Osteoblast (primary cell): Measurements from ENCODE around the gene ERI2. TPM values are rescaled to one million over a fixed set of nuclear protein-coding genes. Genes with fewer than 3 reads are reported as not detected.

Experiments used
- DNase-seq: peaks from one replicate; pipeline ENCODE4 v3.0.0; 2011; ENCODE audit warnings: low spot score, mixed read lengths; ENCODE audit not compliant: insufficient read length; ENCODE audit errors: missing footprints
- H2AFZ ChIP-seq: 2 replicates; pipeline ENCODE4 v1.6.0; 2011; ENCODE audit warnings: mild to moderate bottlenecking, low read length
- H3K27ac ChIP-seq: 2 replicates; pipeline ENCODE4 v1.5.1; 2011; ENCODE audit warnings: mild to moderate bottlenecking, low read depth, low read length, moderate library complexity
- H3K27me3 ChIP-seq: 2 replicates; pipeline ENCODE4 v1.6.0; 2012; ENCODE audit warnings: mild to moderate bottlenecking, control low read depth, inconsistent platforms, low read length, moderate library complexity; ENCODE audit not compliant: insufficient read depth
- H3K36me3 ChIP-seq: 2 replicates; pipeline ENCODE4 v1.5.1; 2011; ENCODE audit warnings: mild to moderate bottlenecking, low read length, control low read depth, moderate library complexity; ENCODE audit not compliant: insufficient read depth
- H3K4me1 ChIP-seq: 2 replicates; pipeline ENCODE4 v1.5.1; 2011; ENCODE audit warnings: mild to moderate bottlenecking, low read length, control low read depth, moderate library complexity; ENCODE audit not compliant: insufficient read depth
- H3K4me2 ChIP-seq: 2 replicates; pipeline ENCODE4 v1.6.0; 2011; ENCODE audit warnings: mild to moderate bottlenecking, low read length; ENCODE audit not compliant: insufficient read depth
- H3K4me3 ChIP-seq: fragments of 200-600 bp; sonication (generic); 3 replicates; pipeline ENCODE4 v1.5.1; 2012; ENCODE audit warnings: mild to moderate bottlenecking, low read length, inconsistent platforms; ENCODE audit not compliant: insufficient read depth
- H3K79me2 ChIP-seq: 2 replicates; pipeline ENCODE4 v1.6.0; 2012; ENCODE audit warnings: mild to moderate bottlenecking, low read length, control low read depth, inconsistent platforms; ENCODE audit not compliant: insufficient read depth
- H3K9me3 ChIP-seq: 2 replicates; pipeline ENCODE4 v1.5.1; 2011; ENCODE audit warnings: low read depth, low read length, control low read depth
- H4K20me1 ChIP-seq: 2 replicates; pipeline ENCODE4 v1.6.0; 2012; ENCODE audit warnings: mild to moderate bottlenecking, low read length, control low read depth; ENCODE audit not compliant: insufficient read depth
- CTCF ChIP-seq: IDR thresholded peaks from 2 replicates; pipeline ENCODE4 v1.5.1; 2011; ENCODE audit warnings: mild to moderate bottlenecking, low read depth, low read length, moderate library complexity; ENCODE audit errors: extremely low read depth
- total RNA-seq: library from RNA; depleted of rRNA; stranded (reverse); fragments of >200 nt; gene quantifications from 2 replicates; pipeline ENCODE4 v1.2.3, GENCODE V29; 2012

ERI2 gene
- total RNA-seq, 1 donor = 21.0 TPM

- H3K4me1 ChIP-seq = no peaks in the 10 kb centered on the region
- H3K9me3 ChIP-seq = no peaks in the 10 kb centered on the region
- H2AFZ ChIP-seq = no peak overlapping the region
- no peaks in the 10 kb centered on the region for H3K79me2 ChIP-seq
- H3K27ac ChIP-seq = no peak overlapping the region
- no peaks in the 10 kb centered on the region for H4K20me1 ChIP-seq
- H3K4me2 ChIP-seq = no peak overlapping the region
- no peak overlapping the region for H3K4me3 ChIP-seq
- peaks cover 3% of the 10 kb centered on the region for H3K27me3 ChIP-seq
- H3K36me3 ChIP-seq = no peaks in the 10 kb centered on the region
- TF ChIP-seq CTCF = no peak
- DNase-seq = no peak
These were observed 51.0 kb downstream of the ERI2 start for GRCh38 chr16:20755238-20755637.

GRCh38 chr16:20753727-20754126 lies 52.5 kb downstream of the ERI2 start:
- Histone ChIP-seq H3K27me3 (peaks cover 3% of the 10 kb centered on the region), H4K20me1 (no peaks in the 10 kb centered on the region), H3K27ac (no peak overlapping the region), H3K4me3 (no peak overlapping the region), H3K36me3 (no peaks in the 10 kb centered on the region), H3K4me1 (no peaks in the 10 kb centered on the region), H3K4me2 (no peak overlapping the region), H3K79me2 (no peaks in the 10 kb centered on the region), H2AFZ (no peak overlapping the region), H3K9me3 (no peaks in the 10 kb centered on the region)
- no peak for TF ChIP-seq CTCF
- DNase-seq = no peak

GRCh38 chr16:20750558-20750957 lies 55.7 kb downstream of the ERI2 start:
- no peak overlapping the region for H3K4me2 ChIP-seq
- no peaks in the 10 kb centered on the region for H3K4me1 ChIP-seq
- H3K79me2 ChIP-seq = no peaks in the 10 kb centered on the region
- no peak for TF ChIP-seq CTCF
- peaks cover 3% of the 10 kb centered on the region for H3K27me3 ChIP-seq
- H4K20me1 ChIP-seq = no peaks in the 10 kb centered on the region
- no peaks in the 10 kb centered on the region for H3K36me3 ChIP-seq
- no peak overlapping the region for H3K4me3 ChIP-seq
- no peak overlapping the region for H2AFZ ChIP-seq
- no peak for DNase-seq
- H3K9me3 ChIP-seq = no peaks in the 10 kb centered on the region
- no peak overlapping the region for H3K27ac ChIP-seq

GRCh38 chr16:20749474-20749873 lies 56.8 kb downstream of the ERI2 start:
- TF ChIP-seq CTCF = no peak

More at GRCh38 chr16:20749474-20749873, 56.8 kb downstream of the ERI2 start:
- no peaks in the 10 kb centered on the region for H3K9me3 ChIP-seq
- H3K36me3 ChIP-seq = no peaks in the 10 kb centered on the region
- peaks cover 3% of the 10 kb centered on the region for H3K27me3 ChIP-seq
- no peaks in the 10 kb centered on the region for H3K4me1 ChIP-seq
- H3K4me2 ChIP-seq = no peak overlapping the region
- DNase-seq = no peak
- no peaks in the 10 kb centered on the region for H3K79me2 ChIP-seq
- H2AFZ ChIP-seq = no peak overlapping the region
- H3K27ac ChIP-seq = no peak overlapping the region
- no peak overlapping the region for H3K4me3 ChIP-seq
- no peaks in the 10 kb centered on the region for H4K20me1 ChIP-seq
